PC-9 (cell line): ENCODE measurements around the gene LZTS3. TPM values are rescaled to one million over a fixed set of nuclear protein-coding genes. Genes with fewer than 3 reads are reported as not detected.

Source experiments
- BruUV-seq: library from RNA; stranded (reverse); fragments of 400-500 nt; replicated peaks from 2 replicates; lab custom pipeline; 2021; lab: Mats Ljungman, UMichigan
- CTCF ChIA-PET: fragments of 300-600 bp; sonication (Branson Sonifier 250); formaldehyde crosslinking; loops from one replicate; lab custom pipeline; 2022; ENCODE audit warnings: antibody characterized with exemption; lab: Charles Lee
- POLR2A ChIA-PET: fragments of 300-600 bp; sonication (Branson Sonifier 250); formaldehyde crosslinking; loops from one replicate; lab custom pipeline; 2022; ENCODE audit warnings: antibody characterized with exemption; ENCODE audit not compliant: unreplicated experiment; lab: Charles Lee
- DNase-seq, 2 experiments: peaks; one replicate each; pipeline versions ENCODE4 v3.0.0 to v3.0.0-alpha.2; 2015 to 2022; ENCODE audit warnings: mixed read lengths in 1 of 2
- H2AFZ ChIP-seq: fragments of 200-600 bp; sonication (generic); 2 replicates; pipeline ENCODE4 v1.8.1; 2017; ENCODE audit warnings: antibody characterized with exemption
- H3F3A ChIP-seq: fragments of 200-600 bp; sonication (generic); 2 replicates; pipeline ENCODE4 v1.8.1; 2017; ENCODE audit warnings: antibody characterized with exemption, mild to moderate bottlenecking, low read depth; ENCODE audit not compliant: insufficient read depth
- H3K27ac ChIP-seq: fragments of 200-600 bp; sonication (generic); 2 replicates; pipeline ENCODE4 v1.6.1; 2016; ENCODE audit warnings: mixed run types
- H3K27me3 ChIP-seq: fragments of 200-600 bp; sonication (generic); 2 replicates; pipeline ENCODE4 v1.6.1; 2016; ENCODE audit warnings: low read depth, mixed run types; ENCODE audit not compliant: insufficient read depth
- H3K36me3 ChIP-seq: fragments of 200-600 bp; sonication (generic); 2 replicates; pipeline ENCODE4 v1.6.1; 2016; ENCODE audit warnings: low read depth, mixed run types
- H3K4me1 ChIP-seq: fragments of 200-600 bp; sonication (generic); replicated peaks from 2 replicates; pipeline ENCODE4 v1.6.1; 2016; ENCODE audit warnings: mixed run types; ENCODE audit not compliant: insufficient read depth
- H3K4me2 ChIP-seq: fragments of 200-600 bp; sonication (generic); 2 replicates; pipeline ENCODE4 v1.6.1; 2017; ENCODE audit warnings: mixed run types
- H3K4me3 ChIP-seq: fragments of 200-600 bp; sonication (generic); 2 replicates; pipeline ENCODE4 v1.6.1; 2016; ENCODE audit warnings: mixed run types
- H3K79me2 ChIP-seq: fragments of 200-600 bp; sonication (generic); 2 replicates; pipeline ENCODE4 v1.6.1; 2017; ENCODE audit warnings: low read depth, mixed run types
- H3K9me2 ChIP-seq: fragments of 200-600 bp; sonication (generic); 2 replicates; pipeline ENCODE4 v1.8.1; 2017; ENCODE audit warnings: mild to moderate bottlenecking; ENCODE audit not compliant: insufficient read depth
- H3K9me3 ChIP-seq: fragments of 200-600 bp; sonication (generic); 2 replicates; pipeline ENCODE4 v1.8.1; 2016; ENCODE audit warnings: low read depth; ENCODE audit not compliant: insufficient read depth
- H4K20me1 ChIP-seq: fragments of 200-600 bp; sonication (generic); 2 replicates; pipeline ENCODE4 v1.8.1; 2017; ENCODE audit not compliant: insufficient read depth
- EZH2 ChIP-seq: fragments of 200-600 bp; sonication (generic); IDR thresholded peaks from 2 replicates; pipeline ENCODE4 v1.8.0; 2017; ENCODE audit warnings: antibody characterized with exemption, low read depth
- intact Hi-C: fragments of 100-400 bp; cut with micrococcal nuclease; formaldehyde crosslinking; loops from one replicate; pipeline ENCODE4 v1.10.0; 2022; ENCODE audit not compliant: unreplicated experiment
- total RNA-seq: library from RNA; stranded (reverse); gene quantifications from 2 replicates; pipeline ENCODE4 v1.2.3, GENCODE V29; 2021
- TF ChIP-seq, protein P1 (sequence below): fragments of 200-600 bp; sonication (generic); conservative IDR thresholded peaks from 2 replicates; pipeline ENCODE4 v1.6.1; 2017; ENCODE audit warnings: mixed run types, antibody characterized with exemption, mild to moderate bottlenecking, moderate library complexity

The LZTS3 gene
- total RNA-seq, 1 experiment from 2014 or later = 10.4 TPM

DNA sequence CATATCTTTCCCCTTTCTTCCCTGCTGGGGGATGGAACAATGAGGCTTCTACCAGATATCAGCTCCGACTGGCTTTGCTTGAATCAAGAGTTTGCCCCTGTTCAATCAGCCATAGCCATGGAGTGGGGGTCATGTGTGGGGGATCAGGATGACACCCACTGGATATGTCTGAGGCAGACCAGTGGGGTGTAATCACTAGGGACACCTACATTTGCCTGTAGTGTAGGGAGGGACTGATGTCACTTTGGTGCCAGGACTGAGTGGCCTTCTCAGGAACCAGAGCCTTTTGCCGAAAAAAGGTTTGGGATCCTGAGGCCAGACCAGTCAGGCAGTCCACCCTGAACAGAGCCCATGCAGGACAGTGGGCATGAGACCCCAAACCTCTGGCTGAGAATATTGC, 37.0 kb upstream of the LZTS3 start:
- Histone ChIP-seq H3K9me3 (no peaks in the 10 kb centered on the region), H3K36me3 (no peaks in the 10 kb centered on the region), H3K9me2 (no peaks in the 10 kb centered on the region), H3F3A (peaks cover 4% of the 10 kb centered on the region; the same call in 1 of the 2 replicates), H3K27ac (no peak overlapping the region), H3K27me3 (no peaks in the 10 kb centered on the region), H3K4me1 (peaks cover 4% of the 10 kb centered on the region; the same call in 1 of the 2 replicates), H2AFZ (peak overlapping the region; percentile 99; the same call in 1 of the 2 replicates), H3K79me2 (peaks cover 33% of the 10 kb centered on the region), H4K20me1 (no peaks in the 10 kb centered on the region), H3K4me3 (peak overlapping the region; percentile 77), H3K4me2 (peak overlapping the region; percentile 91)
- CTCF ChIA-PET = no interaction called here
- TSS peak; percentile 57 for BruUV-seq
- no peak for TF ChIP-seq EZH2
- TF ChIP-seq, protein P1, sequence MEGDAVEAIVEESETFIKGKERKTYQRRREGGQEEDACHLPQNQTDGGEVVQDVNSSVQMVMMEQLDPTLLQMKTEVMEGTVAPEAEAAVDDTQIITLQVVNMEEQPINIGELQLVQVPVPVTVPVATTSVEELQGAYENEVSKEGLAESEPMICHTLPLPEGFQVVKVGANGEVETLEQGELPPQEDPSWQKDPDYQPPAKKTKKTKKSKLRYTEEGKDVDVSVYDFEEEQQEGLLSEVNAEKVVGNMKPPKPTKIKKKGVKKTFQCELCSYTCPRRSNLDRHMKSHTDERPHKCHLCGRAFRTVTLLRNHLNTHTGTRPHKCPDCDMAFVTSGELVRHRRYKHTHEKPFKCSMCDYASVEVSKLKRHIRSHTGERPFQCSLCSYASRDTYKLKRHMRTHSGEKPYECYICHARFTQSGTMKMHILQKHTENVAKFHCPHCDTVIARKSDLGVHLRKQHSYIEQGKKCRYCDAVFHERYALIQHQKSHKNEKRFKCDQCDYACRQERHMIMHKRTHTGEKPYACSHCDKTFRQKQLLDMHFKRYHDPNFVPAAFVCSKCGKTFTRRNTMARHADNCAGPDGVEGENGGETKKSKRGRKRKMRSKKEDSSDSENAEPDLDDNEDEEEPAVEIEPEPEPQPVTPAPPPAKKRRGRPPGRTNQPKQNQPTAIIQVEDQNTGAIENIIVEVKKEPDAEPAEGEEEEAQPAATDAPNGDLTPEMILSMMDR = no peak
- POLR2A ChIA-PET = interaction anchor here (0.6 kb wide), 2 partner anchors 22 to 32 kb away, joined by 4 to 6 read pairs; no protein-coding TSS in a partner anchor
- intact Hi-C loops = no loop called here
- DNase-seq = no peak

DNA sequence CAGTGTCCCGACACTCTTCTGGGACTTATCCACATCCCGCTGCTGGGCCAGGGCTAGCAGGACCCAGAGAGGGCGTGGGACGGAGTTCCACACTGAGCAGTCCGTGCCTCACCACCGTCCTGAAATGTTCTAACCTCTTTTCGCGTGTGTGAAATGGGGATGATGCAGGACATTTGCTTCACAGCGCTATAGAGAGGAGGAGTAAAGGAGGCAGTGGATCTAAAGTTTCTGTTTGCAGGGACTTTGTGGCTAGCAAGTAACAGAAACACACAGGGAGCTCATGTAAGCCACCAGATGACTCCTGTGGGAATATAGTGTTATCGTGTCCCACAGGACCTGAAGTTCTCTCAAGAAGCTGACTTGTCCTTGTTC, 36.6 kb upstream of the LZTS3 start:
- intact Hi-C loops = loop anchor here (10.0 kb wide), 1 partner anchor 155 kb away; no protein-coding TSS in a partner anchor
- Histone ChIP-seq H2AFZ (peak overlapping the region; percentile 99), H3K9me3 (no peaks in the 10 kb centered on the region), H3K27me3 (no peaks in the 10 kb centered on the region), H3K4me1 (peaks cover 4% of the 10 kb centered on the region; the same call in 1 of the 2 replicates), H3K79me2 (peaks cover 33% of the 10 kb centered on the region), H3F3A (peaks cover 4% of the 10 kb centered on the region; the same call in 1 of the 2 replicates), H3K27ac (0 out of 2 replicates have a peak overlapping the region, but pooled peaks have one; percentile 20), H3K36me3 (no peaks in the 10 kb centered on the region), H4K20me1 (no peaks in the 10 kb centered on the region), H3K4me3 (peak overlapping the region; percentile 77), H3K9me2 (no peaks in the 10 kb centered on the region), H3K4me2 (peak overlapping the region; percentile 91)
- no TSS peak for BruUV-seq
- TF ChIP-seq, protein P1 = no peak
- no peak for TF ChIP-seq EZH2
- no peak for DNase-seq
- ChIA-PET CTCF (interaction anchor here (0.7 to 1.4 kb wide), 2 partner anchors 10 to 40 kb away, joined by 3 to 4 read pairs; no protein-coding TSS in a partner anchor), POLR2A (interaction anchor here (0.6 kb wide), 3 partner anchors 23 to 48 kb away, joined by 3 to 6 read pairs (median 4); no protein-coding TSS in a partner anchor)

DNA sequence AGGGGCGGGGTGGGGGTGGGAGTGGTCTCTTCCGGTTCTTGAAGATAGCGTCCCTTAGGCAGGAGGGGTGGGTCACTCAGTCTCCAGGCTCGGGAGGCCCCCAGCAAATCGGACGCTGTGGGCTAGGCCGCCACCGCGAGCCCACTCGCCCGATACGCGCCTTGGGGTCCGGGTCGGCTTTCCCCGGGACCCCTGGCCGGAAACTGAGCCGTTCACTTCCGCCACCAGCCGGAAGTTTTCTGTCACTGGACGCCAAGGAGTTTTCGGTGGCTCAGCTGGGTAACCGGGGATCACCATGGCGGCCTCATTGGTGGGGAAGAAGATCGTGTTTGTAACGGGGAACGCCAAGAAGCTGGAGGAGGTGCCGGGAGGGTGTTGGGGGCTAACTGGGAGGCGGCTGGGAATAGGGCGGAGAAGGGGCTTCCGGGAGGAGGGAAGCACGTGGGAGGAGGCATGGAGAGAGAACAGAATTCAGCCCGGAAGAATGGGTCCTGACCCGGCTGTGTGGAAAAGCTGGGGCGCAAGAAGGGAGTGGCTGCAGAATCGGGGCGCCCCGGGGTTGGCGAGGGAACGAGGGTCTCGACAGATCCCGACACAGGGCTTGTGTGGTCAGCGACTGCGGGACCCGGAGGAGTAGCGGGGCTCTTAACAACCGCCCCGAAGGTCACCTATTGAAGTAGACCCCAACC, 36.1 kb upstream of the LZTS3 start, which contains the start of gene ITPA:
TSS of gene ITPA (plus strand) at position 242 of the 689 bp plus-strand sequence. CDS start at position 296, 54 bp downstream.
- intact Hi-C loops = loop anchor here (10.0 kb wide), 1 partner anchor 155 kb away; no protein-coding TSS in a partner anchor
- Histone ChIP-seq H3F3A (peaks cover 4% of the 10 kb centered on the region; the same call in 1 of the 2 replicates), H3K4me2 (peak within 1 kb of the TSS; percentile 91), H3K27ac (peak within 1 kb of the TSS; percentile 20), H3K36me3 (no peaks in the 10 kb centered on the region), H3K4me1 (peaks cover 4% of the 10 kb centered on the region; the same call in 1 of the 2 replicates), H3K27me3 (no peaks in the 10 kb centered on the region), H3K9me2 (no peaks in the 10 kb centered on the region), H2AFZ (peak within 1 kb of the TSS; percentile 99), H4K20me1 (no peaks in the 10 kb centered on the region), H3K79me2 (peaks cover 33% of the 10 kb centered on the region), H3K9me3 (no peaks in the 10 kb centered on the region), H3K4me3 (peak within 1 kb of the TSS; percentile 77)
- no peak for TF ChIP-seq EZH2
- TF ChIP-seq, protein P1 = no peak
- BruUV-seq = no TSS peak
- peak; percentile 53 to 56 for DNase-seq
- ChIA-PET POLR2A (interaction anchor here (0.6 kb wide), 2 partner anchors 13 to 47 kb away, joined by 3 read pairs; no protein-coding TSS in a partner anchor), CTCF (interaction anchor here (0.7 to 1.4 kb wide), 2 partner anchors 11 to 41 kb away, joined by 3 to 4 read pairs; no protein-coding TSS in a partner anchor)
